Hematopoietic multipotent progenitor cell (in vitro differentiated cells): ENCODE data around the gene ZNF580. TPM values are rescaled to one million over a fixed set of nuclear protein-coding genes. Genes with fewer than 3 reads are reported as not detected.

Source experiments
- DNase-seq, 3 donors: peaks; one replicate each; pipeline ENCODE4 v3.0.0-alpha.2; 2011 to 2015; ENCODE audit warnings: low read depth in 2 of 3, low spot score in 2 of 3
- total RNA-seq: library from RNA; depleted of rRNA; stranded (reverse); fragments of >200 nt; gene quantifications from one replicate; pipeline ENCODE4 v1.2.3, GENCODE V29; 2012

ZNF580 gene
- total RNA-seq, 1 donor, result 13.7 TPM

DNA sequence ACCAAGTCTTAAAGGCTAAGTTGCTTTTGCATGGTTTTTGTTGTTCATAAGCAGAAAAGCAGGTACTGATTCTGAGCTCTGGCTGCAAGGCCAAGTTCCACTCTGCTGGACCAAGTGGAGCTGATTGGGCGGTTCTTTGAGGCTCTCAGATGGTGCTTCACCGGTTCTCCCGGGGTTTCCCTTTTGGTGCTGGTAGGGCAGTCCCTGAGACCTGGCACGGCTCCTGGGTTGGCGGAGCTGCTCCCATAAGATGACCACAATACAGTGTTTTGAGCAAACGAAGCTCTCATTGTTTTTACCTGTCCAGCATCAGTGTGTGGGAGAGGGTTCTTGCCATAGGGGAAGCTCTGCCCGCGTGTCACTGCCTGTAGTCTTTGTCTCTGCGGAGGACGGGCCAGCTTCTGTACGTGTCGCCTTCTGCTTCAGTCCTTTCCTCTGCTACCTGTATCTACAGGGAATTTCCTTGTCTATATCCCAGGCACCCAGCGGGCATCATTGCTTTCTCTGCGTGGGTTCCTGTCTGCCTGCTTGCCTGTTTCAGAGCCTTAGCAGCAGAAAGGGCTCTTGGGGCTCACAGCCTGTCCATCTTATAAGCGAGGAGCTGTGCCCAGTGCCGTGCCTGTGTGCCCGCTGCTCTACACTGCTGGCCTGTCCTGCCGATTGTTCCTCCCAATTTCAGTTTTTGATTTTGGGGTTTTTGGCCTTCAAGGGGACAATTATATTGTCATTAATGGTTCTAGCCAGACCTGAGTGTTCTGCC is 16.4 kb downstream of the ZNF580 start:
- DNase-seq, result no peak

DNA sequence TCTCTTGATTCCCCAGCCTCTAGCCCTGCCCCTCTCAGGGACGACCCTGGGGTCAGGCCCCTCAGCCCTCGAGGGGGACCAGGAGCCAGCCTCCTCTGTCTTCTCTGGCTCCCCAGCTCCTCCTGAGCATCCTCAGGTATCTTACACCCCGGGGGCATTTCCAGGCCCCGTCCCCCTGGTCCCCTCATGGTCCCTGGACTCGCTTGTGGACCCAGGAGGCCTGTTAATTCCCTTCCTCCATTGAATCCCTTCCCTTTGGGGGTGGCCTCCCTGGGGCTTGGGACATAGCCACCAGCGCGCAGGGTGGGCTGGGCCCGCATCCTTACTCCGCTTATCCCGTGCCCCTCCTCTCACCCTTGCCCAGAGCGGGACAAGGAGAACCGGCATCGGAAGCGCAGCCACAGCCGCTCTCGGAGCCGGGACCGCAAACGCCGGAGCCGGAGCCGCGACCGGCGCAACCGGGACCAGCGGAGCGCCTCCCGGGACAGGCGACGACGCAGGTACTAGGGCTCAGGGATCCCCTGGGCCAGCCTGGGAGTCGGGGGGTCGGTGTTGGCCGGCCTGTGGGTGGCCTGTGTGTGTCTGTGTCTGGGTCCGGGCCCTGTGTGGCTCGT is 18.2 kb downstream of the ZNF580 start:
- no peak for DNase-seq

- no peak for DNase-seq
Observed at GRCh38 chr19:55659822-55660221, 19.0 kb downstream of the ZNF580 start.

- DNase-seq, result no peak
Observed at GRCh38 chr19:55660404-55660803, 19.6 kb downstream of the ZNF580 start.

GRCh38 chr19:55660991-55661390 is 20.2 kb downstream of the ZNF580 start:
- DNase-seq, result no peak

- DNase-seq, result no peak
Observed at GRCh38 chr19:55661826-55662225, 21.0 kb downstream of the ZNF580 start.

GRCh38 chr19:55663846-55664536 is 23.2 kb downstream of the ZNF580 start:
- no peak for DNase-seq

- no peak for DNase-seq
Observed at GRCh38 chr19:55666343-55667005, 25.7 kb downstream of the ZNF580 start.

DNA sequence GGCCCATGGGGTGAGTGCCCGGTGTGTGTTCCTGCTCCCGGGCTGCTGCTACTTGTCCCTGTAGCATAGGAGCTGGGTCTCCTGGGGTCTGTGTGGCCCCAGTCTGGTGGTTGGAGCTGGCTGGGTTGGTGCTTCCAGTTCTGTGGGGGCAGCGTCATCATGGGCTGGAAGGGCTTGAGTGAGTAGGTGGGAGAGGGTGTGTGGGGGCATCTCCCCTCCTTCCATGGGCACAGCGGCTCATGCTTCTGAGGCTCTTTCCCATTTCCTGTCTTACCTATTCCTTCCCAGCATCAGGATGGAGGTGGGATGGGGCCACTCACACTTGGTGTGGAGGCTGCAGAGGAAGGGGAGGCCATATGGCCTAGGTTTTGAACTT is 26.2 kb downstream of the ZNF580 start:
- DNase-seq, result no peak

DNA sequence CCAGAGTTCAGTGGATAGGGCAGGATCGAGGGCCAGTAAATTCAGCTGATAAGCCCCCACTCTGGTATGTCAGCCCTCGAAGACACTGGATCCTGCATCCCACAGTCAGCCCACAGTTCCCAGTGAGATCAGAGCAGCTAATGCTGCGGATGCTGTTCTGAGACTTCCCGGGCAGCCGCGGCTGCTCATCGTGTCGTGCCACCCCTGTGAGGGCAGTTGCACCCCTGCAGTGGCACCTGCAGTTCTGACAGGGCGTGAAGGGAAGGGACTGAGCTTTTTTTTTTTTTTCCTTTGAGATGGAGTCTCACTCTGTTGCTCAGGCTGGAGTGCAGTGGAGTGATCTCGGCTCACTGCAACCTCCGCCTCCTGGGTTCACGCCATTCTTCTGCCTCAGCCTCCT is 26.7 kb downstream of the ZNF580 start:
- no peak for DNase-seq

- DNase-seq, result no peak
Observed at GRCh38 chr19:55667958-55668357, 27.2 kb downstream of the ZNF580 start.

DNA sequence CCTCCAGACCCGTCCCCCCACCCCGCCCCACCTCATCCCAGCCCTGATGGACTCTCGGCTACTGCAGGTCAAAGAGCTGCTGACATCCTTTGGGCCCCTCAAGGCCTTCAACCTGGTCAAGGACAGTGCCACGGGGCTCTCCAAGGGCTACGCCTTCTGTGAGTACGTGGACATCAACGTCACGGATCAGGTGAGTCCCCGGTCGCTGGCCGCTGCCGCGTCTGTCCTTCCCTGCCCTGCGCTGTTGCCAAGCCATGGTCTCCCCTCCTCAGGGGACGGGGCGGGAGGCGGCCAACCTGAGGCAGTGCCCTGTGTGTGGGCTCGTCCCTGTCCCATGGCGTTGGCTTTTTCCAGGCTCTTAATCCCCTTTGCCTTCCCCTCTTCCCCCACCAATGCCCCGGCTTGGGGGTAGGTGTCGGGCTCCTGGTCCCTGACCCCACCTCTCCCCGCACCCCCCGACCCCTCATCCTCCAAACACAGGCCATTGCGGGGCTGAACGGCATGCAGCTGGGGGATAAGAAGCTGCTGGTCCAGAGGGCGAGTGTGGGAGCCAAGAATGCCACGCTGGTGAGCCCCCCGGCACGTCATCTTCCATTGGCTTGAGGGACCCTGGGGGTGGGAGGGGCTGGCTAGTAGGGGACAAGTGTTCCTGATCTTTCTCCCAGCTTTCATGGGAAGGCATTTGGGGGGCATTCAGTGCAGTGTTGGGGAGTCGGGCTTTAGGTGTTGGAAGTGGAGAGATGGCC is 28.0 kb downstream of the ZNF580 start:
- DNase-seq, result no peak

GRCh38 chr19:55669418-55670279 is 28.8 kb downstream of the ZNF580 start:
- no peak for DNase-seq

DNA sequence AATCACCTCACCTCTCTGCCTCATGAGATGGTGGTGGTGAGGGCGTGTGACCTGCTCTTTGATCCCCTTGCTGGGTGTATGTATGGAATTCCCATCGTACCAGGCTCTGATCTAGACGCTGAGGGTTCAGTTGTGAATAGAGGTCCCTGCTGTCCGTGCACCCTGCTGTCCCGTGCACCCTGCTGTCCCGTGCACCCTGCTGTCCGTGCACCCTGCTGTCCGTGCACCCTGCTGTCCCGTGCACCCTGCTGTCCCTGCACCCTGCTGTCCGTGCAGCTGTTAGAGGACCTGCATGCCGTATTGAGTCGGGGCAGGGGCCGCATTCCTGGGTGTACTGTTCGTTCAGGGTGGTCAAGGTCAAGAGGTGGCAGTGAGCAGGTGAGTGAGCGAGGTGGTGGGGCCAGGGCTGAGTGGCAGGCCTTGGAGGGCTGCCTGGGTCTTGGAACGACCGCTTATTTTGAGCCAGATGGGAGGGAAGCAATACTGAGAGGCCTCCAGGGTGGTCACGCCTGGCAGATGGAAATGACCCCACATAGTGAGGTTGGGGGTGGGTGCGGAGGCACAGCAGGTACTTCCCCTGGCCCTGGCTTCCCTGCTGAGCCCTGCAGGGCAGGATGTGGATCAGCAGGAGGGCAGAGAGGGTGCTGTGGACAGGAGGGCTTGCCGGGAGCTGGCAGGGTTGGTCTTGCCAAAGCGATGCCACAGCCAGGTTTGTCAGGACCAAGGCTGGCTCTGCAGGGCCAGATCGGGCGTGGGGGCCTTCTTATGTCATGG is 29.7 kb downstream of the ZNF580 start:
- DNase-seq, result no peak

- DNase-seq, result no peak
Observed at GRCh38 chr19:55671054-55671378, 30.2 kb downstream of the ZNF580 start.

- DNase-seq, result no peak
Observed at GRCh38 chr19:55672418-55672817, 31.6 kb downstream of the ZNF580 start.

DNA sequence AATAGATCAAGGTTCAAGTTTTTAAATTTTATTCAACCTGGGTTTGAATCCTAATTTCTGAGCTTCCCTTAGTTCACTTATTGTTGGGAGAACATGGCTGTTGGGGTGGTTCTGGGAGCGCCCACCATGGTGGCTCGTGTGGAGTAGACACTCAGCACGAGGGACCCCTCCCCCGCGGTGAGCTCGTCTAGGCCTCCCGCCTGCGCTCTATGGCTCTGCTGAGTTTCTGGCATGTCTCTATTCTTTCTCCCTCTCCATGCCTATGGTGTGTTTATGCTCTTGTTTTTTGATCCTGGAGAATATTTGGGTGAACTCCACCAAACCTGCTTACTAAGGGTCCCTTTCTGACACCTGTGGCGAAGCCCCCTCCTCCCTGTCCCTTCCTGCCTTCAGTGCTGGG is 32.7 kb downstream of the ZNF580 start:
- no peak for DNase-seq

DNA sequence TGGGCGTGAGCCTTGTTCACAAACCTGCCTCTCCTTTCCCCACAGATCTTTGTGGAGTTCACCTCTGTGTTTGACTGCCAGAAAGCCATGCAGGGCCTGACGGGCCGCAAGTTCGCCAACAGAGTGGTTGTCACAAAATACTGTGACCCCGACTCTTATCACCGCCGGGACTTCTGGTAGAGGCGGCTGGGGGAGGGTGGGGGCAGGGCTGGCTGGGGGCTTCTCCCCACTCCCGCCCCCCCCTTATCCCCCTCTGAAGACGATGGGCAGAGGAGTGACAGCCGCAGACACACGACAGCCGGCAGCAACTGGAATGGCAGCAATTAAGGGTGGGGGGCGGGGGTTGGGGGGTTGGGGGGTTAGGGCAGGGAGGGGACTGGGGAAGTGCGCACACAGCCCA is 33.1 kb downstream of the ZNF580 start:
- no peak for DNase-seq

GRCh38 chr19:55674459-55674840 is 33.6 kb downstream of the ZNF580 start:
- DNase-seq, result no peak
